ENCODE results near the gene ZCCHC14. TPM values are rescaled to one million over a fixed set of nuclear protein-coding genes. Genes with fewer than 3 reads are reported as not detected.

The ZCCHC14 gene
- total RNA-seq, 4 donors from 2014 or later = 21.8 to 64.0 (median 28.8) TPM

DNA sequence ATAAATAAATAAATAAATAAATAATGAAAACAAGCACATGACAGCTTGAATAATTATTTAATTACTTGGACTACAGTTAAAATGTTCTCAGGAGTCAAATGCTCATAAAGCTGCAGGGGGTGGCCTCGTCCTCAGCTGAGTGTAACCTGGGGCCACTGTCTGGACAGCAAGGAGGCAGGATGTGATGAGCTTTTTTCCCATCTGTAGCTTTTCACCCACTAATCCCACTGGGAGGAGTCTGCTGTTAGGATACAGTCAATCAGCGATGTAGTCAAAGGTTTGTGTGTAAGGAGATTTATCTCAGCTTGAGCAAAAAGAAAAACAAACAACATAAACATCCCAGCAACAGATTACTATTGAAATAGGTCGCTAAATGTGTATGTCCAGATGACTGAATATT is 22.5 kb downstream of the ZCCHC14 start:
- no peak overlapping the region for H3K27ac ChIP-seq
- no peak overlapping the region for H3K4me3 ChIP-seq
- no peak for DNase-seq (ENCODE audit: low spot score in 2 of 2)
- H3K27me3 ChIP-seq = no peaks in the 10 kb centered on the region
- H3K36me3 ChIP-seq = no peaks in the 10 kb centered on the region
- peaks cover 78% of the 10 kb centered on the region for H3K4me1 ChIP-seq
- TF ChIP-seq, protein P1, sequence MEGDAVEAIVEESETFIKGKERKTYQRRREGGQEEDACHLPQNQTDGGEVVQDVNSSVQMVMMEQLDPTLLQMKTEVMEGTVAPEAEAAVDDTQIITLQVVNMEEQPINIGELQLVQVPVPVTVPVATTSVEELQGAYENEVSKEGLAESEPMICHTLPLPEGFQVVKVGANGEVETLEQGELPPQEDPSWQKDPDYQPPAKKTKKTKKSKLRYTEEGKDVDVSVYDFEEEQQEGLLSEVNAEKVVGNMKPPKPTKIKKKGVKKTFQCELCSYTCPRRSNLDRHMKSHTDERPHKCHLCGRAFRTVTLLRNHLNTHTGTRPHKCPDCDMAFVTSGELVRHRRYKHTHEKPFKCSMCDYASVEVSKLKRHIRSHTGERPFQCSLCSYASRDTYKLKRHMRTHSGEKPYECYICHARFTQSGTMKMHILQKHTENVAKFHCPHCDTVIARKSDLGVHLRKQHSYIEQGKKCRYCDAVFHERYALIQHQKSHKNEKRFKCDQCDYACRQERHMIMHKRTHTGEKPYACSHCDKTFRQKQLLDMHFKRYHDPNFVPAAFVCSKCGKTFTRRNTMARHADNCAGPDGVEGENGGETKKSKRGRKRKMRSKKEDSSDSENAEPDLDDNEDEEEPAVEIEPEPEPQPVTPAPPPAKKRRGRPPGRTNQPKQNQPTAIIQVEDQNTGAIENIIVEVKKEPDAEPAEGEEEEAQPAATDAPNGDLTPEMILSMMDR (IDR thresholded peaks at IDR 0.05) = no peak
- no peak for TF ChIP-seq EP300 (IDR thresholded peaks at IDR 0.05)
- no peak for TF ChIP-seq POLR2AphosphoS5 (IDR thresholded peaks at IDR 0.05)
- TF ChIP-seq POLR2A (IDR thresholded peaks at IDR 0.05) = no peak
- no peaks in the 10 kb centered on the region for H3K9me3 ChIP-seq
- WGBS = 79% methylated on average over 3 of the region's 3 CpGs

DNA sequence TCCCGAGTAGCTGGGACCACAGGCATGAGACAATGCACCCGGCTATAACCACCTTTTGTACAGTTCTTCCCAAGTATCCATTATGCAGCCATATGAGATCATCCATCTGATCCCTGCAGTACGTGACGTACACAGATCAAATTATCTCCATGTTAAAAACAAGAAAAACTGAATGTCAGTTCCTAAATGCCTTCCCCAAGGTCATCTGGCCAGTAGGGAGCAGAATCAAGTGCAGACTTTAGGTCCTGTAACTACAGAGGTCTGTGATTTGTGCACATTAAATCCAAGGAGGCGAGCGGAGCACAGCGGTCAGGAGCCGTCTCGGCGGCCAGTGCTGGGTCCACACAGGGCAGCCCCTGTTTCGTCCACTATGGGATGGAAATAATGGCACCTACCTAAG is 23.7 kb downstream of the ZCCHC14 start:
- H3K9me3 ChIP-seq = no peaks in the 10 kb centered on the region
- DNase-seq (ENCODE audit: low spot score in 2 of 2) = no peak
- 89% methylated on average over 11 of the region's 11 CpGs for whole genome bisulfite sequencing
- peaks cover 81% of the 10 kb centered on the region for H3K4me1 ChIP-seq
- peak overlapping the region; percentile 13 for H3K27ac ChIP-seq
- no peaks in the 10 kb centered on the region for H3K36me3 ChIP-seq
- no peaks in the 10 kb centered on the region for H3K27me3 ChIP-seq
- TF ChIP-seq, protein P1 (IDR thresholded peaks at IDR 0.05) = no peak
- TF ChIP-seq POLR2A (IDR thresholded peaks at IDR 0.05) (no peak), EP300 (IDR thresholded peaks at IDR 0.05) (no peak), POLR2AphosphoS5 (IDR thresholded peaks at IDR 0.05) (no peak)
- no peak overlapping the region for H3K4me3 ChIP-seq

DNA sequence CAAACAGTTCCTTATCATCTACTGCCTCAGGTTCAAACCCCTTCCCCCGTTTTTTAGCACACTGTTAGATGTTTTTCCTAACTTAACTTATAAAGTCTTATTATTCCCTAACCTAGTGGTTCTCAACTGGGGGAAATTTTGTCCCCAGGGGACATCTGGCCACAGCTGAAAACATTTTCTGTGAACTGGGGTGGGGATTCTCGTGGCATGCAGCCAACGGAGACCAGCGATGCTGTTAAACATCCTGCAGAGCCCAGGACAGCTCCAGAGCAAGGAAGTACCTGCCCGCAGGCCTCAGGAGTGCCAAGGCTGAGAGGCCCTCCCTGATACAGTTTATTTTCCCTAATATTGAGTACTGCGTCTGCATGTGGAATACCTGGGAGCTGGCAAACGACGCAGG is 24.3 kb downstream of the ZCCHC14 start:
- Histone ChIP-seq H3K9me3 (no peaks in the 10 kb centered on the region), H3K27ac (no peak overlapping the region), H3K36me3 (no peaks in the 10 kb centered on the region), H3K4me3 (no peak overlapping the region), H3K27me3 (no peaks in the 10 kb centered on the region), H3K4me1 (peaks cover 81% of the 10 kb centered on the region)
- no peak for TF ChIP-seq EP300 (IDR thresholded peaks at IDR 0.05)
- TF ChIP-seq, protein P1 (IDR thresholded peaks at IDR 0.05) = no peak
- TF ChIP-seq POLR2A (IDR thresholded peaks at IDR 0.05) = no peak
- WGBS = 64% methylated on average over 8 of the region's 8 CpGs
- no peak for DNase-seq (ENCODE audit: low spot score in 2 of 2)

DNA sequence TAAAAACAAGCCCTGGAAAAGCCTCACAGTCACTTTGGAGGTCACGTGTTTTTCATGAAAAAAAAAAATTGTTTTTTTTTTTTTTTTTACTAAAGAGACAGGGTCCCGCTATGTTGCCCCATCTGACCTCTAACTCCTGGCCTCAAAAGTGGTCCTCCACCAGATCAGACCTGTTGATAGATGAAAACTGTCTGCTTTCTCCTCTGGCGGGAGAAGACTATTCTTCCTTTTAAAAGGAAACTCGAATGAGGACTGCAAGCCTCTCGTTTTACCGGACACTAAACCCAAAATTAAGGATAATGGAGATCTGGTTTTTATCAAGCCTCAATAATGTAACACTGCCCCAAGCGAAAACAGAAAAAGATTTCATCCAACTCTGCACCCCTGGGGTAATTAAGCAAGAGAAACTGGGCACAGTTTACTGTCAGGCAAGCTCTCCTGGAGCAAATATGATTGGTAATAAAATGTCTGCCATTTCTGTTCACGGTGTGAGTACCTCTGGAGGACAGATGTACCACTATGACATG is 25.8 kb downstream of the ZCCHC14 start:
- no peak overlapping the region for H3K27ac ChIP-seq

DNA sequence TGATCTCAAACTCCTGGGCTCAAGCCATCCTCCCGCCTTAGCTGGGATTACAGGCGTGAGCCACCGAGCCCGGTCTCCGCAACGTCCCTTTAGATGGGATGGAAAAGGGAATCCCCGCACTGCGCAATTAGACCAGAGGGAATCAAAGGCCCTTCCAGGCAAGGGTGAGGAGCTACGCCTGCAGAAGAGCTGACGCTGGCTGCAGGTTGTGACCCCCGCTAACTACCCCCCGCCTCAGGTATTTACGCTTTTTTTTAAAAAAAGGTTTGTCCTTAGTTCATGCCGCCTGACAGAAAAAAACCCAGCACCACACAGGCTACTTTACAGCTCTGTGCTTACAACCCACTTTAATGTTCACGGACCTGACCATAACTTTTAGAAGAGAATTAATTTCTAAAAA is 26.9 kb downstream of the ZCCHC14 start:
- TF ChIP-seq, protein P1 (IDR thresholded peaks at IDR 0.05) = no peak
- no peak for TF ChIP-seq POLR2AphosphoS5 (IDR thresholded peaks at IDR 0.05)
- H3K4me3 ChIP-seq = no peak overlapping the region
- no peaks in the 10 kb centered on the region for H3K9me3 ChIP-seq
- H3K36me3 ChIP-seq = no peaks in the 10 kb centered on the region
- 73% methylated on average over 11 of the region's 15 CpGs for WGBS
- peaks cover 88% of the 10 kb centered on the region for H3K4me1 ChIP-seq
- no peaks in the 10 kb centered on the region for H3K27me3 ChIP-seq
- no peak for DNase-seq (ENCODE audit: low spot score in 2 of 2)
- H3K27ac ChIP-seq = peak overlapping the region; percentile 95

More for the DNA sequence above, 25.8 kb downstream of the ZCCHC14 start:
- no peak for DNase-seq (ENCODE audit: low spot score in 2 of 2)
- H3K4me3 ChIP-seq = no peak overlapping the region
- TF ChIP-seq POLR2AphosphoS5 (IDR thresholded peaks at IDR 0.05) (no peak), POLR2A (IDR thresholded peaks at IDR 0.05) (no peak), EP300 (IDR thresholded peaks at IDR 0.05) (no peak)
- TF ChIP-seq, protein P1 (IDR thresholded peaks at IDR 0.05) = no peak
- no peaks in the 10 kb centered on the region for H3K9me3 ChIP-seq
- H3K27me3 ChIP-seq = no peaks in the 10 kb centered on the region
- H3K36me3 ChIP-seq = no peaks in the 10 kb centered on the region
- 68% methylated on average over 8 of the region's 8 CpGs for WGBS
- H3K4me1 ChIP-seq = peaks cover 86% of the 10 kb centered on the region
